Lower leg skin (tissue), 3 donors: Measurements from ENCODE around the gene XRCC1.

Source experiments
- POLR2A ChIP-seq, 2 donors: fragments of 450-650 bp; IDR thresholded peaks; one replicate each; pipeline ENCODE4 v1.6.1; 2016 to 2017; ENCODE audit warnings: antibody characterized with exemption in 2 of 2, mild to moderate bottlenecking in 1 of 2, moderate library complexity in 1 of 2
- TF ChIP-seq, protein P1 (sequence below), 3 donors: fragments of 450-650 bp; IDR thresholded peaks; one replicate each; pipeline ENCODE4 v1.5.1; 2016; ENCODE audit warnings: antibody characterized with exemption in 3 of 3, mild to moderate bottlenecking in 3 of 3, moderate library complexity in 2 of 3

- TF ChIP-seq, protein P1, sequence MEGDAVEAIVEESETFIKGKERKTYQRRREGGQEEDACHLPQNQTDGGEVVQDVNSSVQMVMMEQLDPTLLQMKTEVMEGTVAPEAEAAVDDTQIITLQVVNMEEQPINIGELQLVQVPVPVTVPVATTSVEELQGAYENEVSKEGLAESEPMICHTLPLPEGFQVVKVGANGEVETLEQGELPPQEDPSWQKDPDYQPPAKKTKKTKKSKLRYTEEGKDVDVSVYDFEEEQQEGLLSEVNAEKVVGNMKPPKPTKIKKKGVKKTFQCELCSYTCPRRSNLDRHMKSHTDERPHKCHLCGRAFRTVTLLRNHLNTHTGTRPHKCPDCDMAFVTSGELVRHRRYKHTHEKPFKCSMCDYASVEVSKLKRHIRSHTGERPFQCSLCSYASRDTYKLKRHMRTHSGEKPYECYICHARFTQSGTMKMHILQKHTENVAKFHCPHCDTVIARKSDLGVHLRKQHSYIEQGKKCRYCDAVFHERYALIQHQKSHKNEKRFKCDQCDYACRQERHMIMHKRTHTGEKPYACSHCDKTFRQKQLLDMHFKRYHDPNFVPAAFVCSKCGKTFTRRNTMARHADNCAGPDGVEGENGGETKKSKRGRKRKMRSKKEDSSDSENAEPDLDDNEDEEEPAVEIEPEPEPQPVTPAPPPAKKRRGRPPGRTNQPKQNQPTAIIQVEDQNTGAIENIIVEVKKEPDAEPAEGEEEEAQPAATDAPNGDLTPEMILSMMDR (IDR thresholded peaks at IDR 0.05) = no peak
- TF ChIP-seq POLR2A (IDR thresholded peaks at IDR 0.05) = no peak
Measured at GRCh38 chr19:43525836-43526771, 49.2 kb downstream of the XRCC1 start.
